Thyroid gland (tissue), 4 donors: ENCODE measurements around the gene GOLGA5.

ENCODE experiments used
- CTCF ChIP-seq, 6 experiments: fragments of 200-600 bp in 3 of 6; fragments of 450-650 bp in 3 of 6; sonication (generic) in 3 of 6; IDR thresholded peaks; one replicate each; pipeline ENCODE4 v1.5.1; 2016 to 2019; ENCODE audit warnings: antibody characterized with exemption in 6 of 6, mild to moderate bottlenecking in 2 of 6, inconsistent platforms in 1 of 6, moderate library complexity in 1 of 6
- POLR2A ChIP-seq, 2 donors: fragments of 450-650 bp; IDR thresholded peaks; one replicate each; pipeline ENCODE4 v1.6.1; 2017; ENCODE audit warnings: antibody characterized with exemption in 2 of 2, mild to moderate bottlenecking in 2 of 2, moderate library complexity in 1 of 2

GRCh38 chr14:92792885-92793284 is 1.2 kb upstream of the GOLGA5 start:
- no peak for TF ChIP-seq CTCF (IDR thresholded peaks at IDR 0.05)
- TF ChIP-seq POLR2A (IDR thresholded peaks at IDR 0.05): no peak
